DMS53 treated with DMSO at 0.1 percent for 48 hours (cell line): Measurements from ENCODE around the gene GPR63.

Experiments
- DNase-seq: peaks from one replicate; lab custom pipeline; 2025; ENCODE audit not compliant: unreplicated experiment; lab: John Stamatoyannopoulos, UW

The GPR63 gene, protein sequence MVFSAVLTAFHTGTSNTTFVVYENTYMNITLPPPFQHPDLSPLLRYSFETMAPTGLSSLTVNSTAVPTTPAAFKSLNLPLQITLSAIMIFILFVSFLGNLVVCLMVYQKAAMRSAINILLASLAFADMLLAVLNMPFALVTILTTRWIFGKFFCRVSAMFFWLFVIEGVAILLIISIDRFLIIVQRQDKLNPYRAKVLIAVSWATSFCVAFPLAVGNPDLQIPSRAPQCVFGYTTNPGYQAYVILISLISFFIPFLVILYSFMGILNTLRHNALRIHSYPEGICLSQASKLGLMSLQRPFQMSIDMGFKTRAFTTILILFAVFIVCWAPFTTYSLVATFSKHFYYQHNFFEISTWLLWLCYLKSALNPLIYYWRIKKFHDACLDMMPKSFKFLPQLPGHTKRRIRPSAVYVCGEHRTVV

DNA sequence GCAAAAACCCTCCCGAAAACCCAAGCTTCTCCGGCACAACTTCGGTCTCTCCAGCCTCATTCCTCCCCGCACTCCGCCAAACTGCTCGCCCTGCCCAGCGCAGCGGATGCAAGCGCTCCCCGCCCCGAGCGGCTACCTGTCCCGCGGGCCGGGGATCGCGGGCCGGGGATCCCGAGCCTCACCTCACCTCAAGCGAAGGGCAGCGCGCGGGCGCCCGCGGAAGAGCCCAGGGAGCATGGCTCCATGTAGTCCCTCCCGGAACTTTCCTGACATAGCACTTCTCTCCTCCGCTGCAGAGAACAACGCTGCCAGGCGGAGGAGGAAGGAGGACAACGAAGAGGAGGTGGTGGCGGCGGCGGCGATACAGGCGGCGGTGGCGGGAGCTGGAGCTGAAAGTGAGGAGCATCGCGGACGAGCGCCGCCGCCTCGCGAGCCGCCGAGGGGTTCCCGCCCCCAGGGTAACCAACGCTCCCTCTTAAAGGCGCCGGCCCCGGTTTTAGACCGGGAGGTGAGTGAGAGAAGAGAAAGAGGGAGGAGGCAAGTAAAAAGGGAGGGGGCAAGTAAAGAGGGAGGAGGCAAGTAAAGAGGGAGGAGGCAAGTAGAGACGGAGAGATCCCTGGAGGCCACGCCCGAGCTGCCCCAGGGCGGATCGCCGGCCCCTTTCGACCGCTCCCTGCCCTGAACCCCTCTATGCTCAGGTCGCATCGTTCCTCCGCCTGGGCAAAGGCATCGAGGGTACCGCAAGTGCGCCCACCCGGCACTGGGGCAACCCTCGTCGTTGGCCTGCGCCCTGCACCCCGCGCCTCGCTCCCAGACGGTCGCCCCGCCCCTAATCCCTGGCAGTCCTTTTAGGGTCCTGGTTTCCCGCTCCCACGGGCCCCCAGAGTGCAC is at the start of gene GPR63:
TSS of gene GPR63 (minus strand) at position 397 of the 891 bp plus-strand sequence. CDS start 37,746 bp downstream, outside the sequence.
- DNase-seq = peak; percentile 37

DNA sequence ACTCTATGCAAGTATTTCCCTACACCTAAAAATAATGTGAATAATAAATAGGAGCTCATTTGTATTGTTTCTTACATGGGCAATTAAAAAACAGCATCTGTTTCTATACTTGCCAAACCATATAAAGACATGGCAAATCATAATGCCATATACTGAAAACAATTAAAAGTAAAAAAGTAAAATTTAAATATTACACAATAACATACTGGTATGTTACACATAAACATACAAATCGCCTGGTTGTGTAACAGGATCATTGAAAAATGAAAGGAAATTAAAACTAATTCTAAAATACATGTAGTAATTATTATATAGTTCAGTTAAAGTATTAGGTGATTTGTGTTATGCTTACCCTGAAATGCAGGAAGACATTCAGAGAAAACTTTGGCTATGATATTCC is 49.2 kb upstream of the GPR63 start:
- no peak for DNase-seq

DNA sequence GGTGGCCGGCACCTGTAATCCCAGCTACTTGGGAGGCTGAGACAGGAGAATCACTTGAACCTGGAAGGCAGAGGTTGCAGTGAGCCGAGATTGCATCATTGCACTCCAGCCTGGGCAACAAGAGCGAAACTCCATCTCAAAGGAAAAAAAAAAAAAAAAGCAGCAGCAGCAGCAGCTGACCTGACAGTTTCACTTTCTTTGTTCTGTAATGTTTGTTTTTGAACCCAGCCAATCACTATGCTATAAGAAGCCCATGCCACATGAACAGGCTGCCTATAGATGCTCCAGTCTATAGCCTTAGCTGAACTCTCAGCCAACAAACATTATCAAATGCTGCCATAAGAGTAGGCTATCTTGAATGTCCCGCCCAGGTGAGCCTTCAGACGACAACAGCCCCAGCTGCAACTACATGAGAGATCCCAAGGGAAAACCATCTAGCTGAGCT is 47.9 kb upstream of the GPR63 start:
- DNase-seq = peak; percentile 78

DNA sequence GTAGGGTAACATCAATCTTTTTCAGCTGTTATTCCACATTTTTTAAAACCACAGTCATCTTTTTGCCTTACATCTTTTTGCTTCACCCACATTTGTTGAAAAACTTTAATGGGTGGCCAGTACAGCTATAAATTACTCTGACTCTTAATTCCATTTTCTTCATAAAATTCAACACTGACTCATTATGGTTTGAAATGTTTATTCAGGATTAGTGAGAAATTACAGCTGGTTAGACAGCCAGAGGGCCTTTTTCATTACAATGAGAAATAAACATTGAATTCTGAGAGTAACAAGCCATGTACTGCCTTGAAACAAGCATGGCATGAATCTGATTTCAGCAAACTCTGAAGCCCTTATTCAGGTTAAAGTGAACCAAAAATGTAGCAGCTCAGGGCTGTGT is 40.9 kb upstream of the GPR63 start:
- no peak for DNase-seq

DNA sequence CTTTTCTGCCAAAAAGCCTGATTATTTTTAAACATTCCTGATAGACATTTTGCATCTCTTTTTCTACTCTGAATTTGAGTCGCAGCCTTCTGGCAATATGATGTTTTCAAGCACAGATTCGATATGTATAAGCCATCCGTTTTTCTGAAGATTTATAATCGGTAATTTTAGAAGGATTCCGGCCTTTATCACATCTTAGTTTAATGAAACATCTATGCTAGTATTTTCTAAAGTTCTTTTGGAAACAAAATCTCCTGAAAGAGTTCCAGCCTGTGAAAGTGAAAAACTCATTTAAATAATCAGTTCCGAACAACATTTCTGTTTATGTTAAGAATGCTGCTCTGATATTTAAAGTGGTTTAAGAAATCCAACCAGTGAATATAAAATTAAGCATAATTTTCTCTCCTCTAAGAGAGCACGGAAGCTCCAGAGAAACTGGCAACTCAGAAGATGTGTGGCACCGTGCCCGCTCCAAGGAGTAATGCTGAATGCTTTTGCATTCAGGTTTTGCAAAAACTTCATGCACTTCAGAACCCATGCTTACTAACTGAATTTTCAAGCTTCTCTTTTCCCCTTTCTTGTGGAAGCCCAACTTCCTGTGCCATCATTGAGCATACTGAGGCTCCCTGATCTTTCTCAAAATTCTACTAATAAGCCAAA is 39.7 kb upstream of the GPR63 start:
- no peak for DNase-seq

DNA sequence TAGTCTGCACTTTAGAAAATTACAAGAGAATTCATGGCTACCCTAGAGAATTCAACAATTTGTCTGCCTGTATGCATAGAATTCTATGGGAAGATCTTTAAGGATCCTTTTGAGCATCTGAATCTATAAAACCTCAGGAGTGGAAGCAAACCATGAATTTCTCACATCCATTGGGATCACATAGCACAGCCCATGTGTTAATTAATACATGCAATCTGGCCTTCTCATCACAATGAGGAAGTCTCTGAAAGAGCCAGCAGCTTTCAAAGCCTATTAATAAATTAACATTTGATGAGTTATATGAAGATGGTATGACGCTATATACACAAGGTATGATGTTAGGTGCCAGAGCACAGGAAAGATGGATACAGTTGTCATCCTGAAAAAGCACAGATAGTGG is 35.7 kb upstream of the GPR63 start:
- DNase-seq = no peak

DNA sequence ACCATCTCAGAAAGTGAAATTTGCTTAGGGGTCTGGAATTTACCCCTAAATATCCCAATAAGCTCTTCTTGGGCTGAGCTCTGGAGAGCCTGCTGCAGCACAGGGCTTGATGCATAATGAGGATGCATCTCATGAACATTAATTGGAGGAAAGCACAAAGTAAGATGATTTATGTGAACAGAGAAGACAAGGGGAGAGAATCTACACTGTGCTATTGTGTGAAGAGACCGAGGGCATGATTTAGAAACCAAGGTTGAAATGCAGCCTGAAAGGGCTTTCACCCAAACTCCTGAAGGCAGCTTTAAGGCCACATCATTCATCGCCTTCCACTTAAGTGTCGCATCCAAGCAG is 27.8 kb upstream of the GPR63 start:
- DNase-seq = no peak

DNA sequence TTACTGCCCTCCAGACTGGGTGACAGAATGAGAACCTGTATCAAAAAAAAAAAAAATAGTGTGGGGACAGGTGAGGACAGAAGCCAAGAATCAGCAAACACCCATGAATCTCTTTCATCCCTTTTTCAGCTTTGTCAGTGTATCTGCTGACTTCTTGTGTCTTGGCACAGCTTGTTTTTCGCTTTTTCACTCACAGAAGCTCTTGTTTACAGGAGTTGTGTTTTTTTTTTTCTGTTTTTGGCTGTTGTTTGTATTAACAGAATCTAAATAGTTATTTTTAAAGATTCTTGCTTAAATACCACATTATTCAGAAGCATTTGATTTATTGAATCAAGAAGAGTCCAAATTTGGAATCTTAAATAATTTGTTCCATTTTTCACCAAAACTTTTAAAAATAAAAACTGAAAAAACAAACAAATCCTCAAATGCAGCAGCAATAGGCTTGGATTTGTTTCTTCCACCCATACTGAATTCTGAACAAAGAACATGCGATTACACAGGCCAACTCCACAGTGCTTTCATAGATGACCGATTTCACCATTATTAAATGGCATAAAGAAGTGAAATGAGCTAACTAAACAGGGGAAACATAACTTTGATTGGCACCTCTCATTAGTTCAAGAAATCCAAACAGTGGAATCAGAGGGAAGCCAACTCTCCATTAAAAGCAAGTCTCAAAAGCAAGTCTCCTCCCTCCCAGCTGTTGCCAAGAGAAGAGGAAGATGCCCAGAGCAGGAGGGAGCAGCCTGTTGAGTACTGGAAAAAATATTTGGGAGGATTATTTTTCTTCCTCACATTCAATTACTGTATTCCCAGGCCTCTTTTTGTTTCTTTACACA is 27.2 kb upstream of the GPR63 start:
- no peak for DNase-seq

DNA sequence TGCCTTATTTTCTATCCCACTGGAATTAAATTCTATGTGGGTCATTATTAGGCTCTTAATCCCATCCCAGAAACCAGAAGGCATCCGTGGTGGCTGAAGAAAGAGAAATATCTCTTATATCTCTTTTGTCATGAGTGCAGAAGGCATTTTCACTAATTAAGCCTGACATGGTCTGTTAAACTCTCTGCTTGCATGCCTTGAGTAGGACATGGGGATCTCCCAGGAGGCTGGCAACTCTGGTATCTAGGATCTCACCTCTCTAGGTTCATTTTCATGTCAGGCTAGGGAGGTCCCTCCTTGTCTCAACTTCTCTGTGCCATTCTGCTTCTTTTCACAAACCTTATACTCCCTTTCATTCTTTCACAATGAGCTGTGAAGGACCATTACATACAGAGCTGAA is 25.3 kb upstream of the GPR63 start:
- no peak for DNase-seq

DNA sequence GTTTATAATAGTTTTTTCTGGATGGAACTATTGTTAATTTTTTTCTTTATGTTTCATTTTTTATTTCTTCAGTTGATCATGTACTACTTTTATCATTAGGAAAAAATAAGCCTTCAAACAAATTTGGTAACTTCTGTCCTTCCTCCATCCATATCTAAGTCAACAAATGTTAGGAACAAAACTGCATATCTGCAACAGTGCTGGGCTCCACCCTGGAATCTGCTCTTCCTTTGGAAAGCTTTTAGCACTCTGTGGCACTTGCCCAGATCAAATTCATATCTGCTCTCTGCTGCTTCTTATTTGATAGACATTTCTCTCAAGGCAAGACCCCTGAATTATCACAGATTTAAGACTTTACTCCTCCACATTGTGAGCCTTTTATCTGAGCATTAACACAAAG is 24.3 kb upstream of the GPR63 start:
- DNase-seq = no peak

DNA sequence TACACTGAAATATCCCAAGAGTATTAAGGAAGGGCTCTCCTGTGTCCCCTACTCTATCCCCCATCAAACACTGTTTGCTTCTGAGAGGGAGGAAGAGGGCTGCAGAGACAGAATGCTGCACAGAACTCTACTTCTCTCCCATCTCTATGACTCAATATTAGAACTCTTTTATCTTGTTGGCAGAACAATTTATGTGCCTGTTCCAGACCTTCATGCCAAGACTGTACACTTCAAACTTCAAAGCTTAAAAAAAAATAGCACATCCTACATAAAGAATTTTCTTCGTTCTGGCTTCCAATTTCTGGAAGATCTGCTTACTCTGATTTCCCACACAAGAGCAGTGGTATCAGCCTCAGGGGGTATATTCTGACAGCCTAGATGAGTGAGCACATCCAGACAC is 19.6 kb upstream of the GPR63 start:
- DNase-seq = no peak

DNA sequence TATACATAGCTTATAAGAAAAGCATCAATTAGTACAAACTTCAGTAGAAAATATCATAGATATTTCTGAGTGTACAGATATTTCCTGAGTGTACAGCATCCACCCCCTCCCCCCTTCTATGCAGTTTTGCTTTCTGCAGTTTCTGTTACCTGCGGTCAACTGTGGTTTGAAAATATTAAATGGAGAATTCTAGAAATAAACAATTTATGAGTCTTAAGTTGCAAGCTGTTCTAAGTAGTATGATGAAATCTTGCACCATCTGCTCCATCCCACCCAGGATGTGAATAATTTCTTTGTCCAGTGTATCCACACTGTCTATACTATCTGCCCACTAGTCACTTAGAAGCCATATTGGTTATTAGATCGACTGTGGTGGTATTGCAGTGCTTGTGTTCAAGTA is 15.8 kb upstream of the GPR63 start:
- no peak for DNase-seq

DNA sequence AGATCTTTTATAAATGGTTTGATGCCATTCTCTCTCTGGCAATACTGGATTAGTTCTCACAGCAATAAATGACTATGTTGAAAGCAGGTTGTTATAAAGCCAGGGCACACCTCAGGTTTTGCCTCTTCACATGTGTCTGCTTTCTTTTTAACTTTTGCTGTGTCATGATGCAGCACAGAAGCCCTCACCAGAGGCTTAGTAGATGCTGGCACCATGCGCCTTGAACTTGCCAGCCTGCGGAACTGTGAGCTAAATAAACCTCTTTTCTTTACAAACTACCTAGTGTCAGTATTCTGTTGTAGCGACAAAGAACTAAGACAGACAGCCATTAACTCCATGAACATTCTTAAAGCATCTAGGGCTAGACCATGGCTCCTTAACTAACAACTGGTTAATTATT is 15.3 kb upstream of the GPR63 start:
- DNase-seq = peak; percentile 13

DNA sequence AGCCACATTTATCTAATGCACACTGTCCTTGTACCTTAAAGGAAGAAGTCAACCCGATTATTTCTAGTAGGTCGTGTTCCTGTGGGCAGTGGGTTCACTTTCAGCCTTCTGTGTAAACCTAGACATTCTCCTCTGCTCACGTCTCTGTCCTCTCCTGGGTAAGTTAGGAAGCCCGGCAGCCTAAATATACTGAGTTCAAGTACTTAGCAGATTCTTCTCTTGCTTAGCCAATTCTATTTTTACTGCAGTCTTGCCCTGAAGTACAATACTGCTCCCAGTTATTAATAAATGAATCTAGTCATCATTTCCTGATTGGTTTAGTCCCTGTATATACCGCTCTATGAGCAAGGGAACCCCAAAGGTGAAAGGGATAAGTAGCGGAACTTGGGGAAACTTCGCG is 14.6 kb upstream of the GPR63 start:
- no peak for DNase-seq

DNA sequence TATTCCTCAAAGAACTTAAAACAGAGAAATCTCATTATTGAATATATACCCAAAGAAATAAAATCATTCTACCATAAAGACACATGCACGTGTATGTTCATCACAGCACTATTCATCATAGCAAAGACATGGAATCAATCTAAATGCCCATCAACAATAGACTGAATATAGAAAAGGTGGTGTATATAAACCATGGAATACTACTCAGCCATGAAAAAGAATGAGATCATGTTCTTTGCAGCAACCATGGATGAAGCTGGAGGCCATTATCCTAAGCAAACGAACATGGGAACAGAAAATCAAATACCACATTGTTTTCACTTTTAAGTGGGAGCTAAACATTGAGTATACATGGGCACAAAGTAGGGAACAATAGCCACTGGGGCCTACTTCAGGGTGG is 12.3 kb upstream of the GPR63 start:
- DNase-seq = no peak

DNA sequence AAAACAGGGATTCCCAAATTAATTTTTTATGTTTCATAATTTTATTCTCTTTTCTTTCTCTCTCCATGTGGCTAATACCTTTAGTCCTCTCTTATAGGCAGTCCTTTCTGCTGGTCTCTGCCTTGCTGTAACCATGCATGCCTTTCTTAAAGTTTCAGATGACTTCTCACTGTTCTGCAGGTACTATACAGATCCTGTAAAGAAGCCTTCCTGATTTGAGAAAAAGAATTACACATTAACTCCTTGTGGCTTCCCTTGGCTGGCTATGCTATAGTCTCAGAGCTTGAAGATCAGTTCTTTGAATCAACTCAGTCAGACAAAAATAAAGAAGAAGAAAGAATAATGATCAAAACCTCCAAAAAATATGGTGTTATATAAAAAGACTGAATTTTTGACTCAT is 7.3 kb upstream of the GPR63 start:
- DNase-seq = no peak

DNA sequence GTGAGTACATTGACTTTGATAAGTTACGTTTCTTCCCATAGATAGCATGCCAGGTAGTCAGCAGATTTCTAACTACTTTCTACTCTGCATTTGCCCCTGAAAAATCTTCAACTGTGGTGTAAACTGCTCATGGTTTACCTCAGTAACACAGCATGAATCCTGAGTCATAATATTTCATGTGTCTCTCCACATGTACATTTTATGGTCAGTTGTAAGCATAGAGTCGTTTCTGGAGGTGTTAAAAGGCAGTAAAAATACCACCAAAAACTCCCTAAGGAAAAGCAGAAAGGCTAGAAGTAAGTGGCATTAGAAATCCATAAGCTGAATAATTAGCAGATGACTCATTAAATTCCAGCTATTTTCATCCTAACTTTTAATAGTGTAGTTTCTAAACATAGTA is 4.1 kb upstream of the GPR63 start:
- DNase-seq = no peak

DNA sequence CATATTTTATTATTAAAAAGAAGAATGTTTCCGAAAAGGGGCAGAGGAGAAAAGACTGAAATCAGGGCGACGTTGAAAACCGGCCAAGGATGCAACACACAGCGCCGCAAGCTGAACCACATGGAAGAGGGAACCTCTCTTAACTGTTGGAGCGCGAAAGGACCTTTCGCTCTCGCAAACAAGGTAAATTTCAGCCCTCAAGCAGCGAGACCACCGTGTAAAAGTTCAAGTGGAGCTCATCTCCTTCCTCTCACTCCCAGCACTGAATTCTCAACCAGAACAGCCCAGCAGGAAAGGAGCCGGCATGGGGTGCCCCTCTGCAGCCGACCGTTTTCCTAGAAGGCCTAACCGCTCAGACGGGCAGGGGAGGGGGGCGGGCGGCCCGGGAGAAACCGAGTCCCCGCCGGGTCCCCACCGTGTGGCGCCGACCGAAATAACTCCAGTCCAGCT is 621 bp downstream of the GPR63 start:
- DNase-seq = peak; percentile 18

DNA sequence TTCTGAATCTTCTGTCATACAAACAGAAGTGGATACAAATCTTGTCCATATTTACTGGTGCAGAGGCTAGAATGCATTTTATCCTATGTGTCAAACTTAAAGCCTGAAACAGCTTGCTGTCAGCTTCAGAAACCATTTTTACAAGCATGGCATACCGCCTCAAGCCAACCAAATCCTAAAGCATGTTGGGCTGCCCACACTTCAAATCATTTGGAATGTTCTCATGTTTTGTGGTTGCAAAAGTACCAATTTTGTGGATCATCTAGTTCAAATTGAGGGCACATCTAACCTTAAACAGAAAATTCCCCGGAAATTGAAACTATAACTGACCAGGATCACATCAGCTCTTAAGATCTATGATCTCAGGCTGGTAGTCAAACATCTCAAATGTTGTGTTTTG is 3.2 kb downstream of the GPR63 start:
- no peak for DNase-seq

DNA sequence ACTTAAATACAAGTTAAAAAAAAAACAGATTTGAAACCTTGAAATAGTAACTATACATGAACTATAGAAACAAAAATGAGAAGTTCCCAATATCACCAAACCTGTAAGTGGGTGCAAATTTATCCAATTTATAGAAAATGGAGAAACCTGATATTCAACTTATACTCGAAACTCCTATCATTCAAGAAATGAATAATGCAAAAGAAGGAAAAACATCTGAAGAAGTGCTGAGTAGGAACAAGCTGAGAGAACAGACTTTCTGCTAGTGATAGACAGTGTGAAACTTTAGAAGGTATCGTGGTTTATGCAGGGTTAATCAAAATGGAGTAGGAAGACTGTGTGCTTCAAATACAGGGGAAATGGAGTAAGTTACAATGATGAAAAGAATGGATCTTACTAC is 4.5 kb downstream of the GPR63 start:
- no peak for DNase-seq

DNA sequence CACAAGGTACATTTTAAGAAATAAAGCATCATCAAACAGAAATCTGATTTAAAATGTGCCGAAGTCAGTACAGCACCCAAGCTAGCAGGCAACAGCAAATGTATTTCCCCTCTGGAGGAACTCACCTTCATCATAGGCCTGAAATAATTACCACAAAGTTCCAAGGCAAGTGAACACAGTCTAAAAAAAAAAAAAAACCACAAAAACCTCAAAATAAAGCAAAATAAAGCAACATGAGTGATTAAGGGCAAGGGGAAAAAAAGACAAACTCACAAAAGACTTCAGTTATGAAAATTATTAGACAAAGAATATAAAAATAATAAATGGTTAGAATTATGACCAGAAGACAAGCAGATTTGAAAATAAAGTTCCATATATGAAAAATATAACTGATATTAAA is 10.4 kb downstream of the GPR63 start:
- DNase-seq = no peak
